ENCODE results near the gene TTC9B.

GRCh38 chr19:40235238-40236025 lies 17.2 kb upstream of the TTC9B start:
- TF ChIP-seq CTCF (IDR thresholded peaks at IDR 0.05) (peak in 1 of 12 donors; percentile 6), POLR2A (IDR thresholded peaks at IDR 0.05) (no peak)

All from heart left ventricle (tissue), 13 donors.